GM19193 (cell line): ENCODE data around the gene SLC4A7.

Source experiments
- POLR2A ChIP-seq: IDR thresholded peaks from 4 replicates; pipeline ENCODE4 v1.6.1; 2011; ENCODE audit not compliant: insufficient read depth, insufficient read length; ENCODE audit errors: extremely low read depth

Gene SLC4A7

DNA sequence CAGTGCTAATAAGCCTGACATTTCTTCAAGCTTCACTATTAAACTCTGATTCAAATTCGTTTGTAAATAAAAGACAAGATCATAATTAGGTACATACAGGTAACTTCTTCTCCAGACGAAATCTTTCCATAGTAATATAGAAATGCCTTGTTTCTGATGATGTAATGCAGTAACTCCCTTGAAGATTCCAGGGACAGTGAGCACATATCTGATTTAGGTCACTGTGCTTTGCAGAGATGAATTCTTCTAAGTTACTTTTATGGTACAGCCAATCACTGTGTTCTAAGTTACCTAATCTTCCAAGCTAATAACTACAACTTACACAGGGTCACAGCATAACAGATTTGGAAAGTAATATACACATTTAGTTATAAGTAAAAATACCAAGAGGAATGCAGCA, 27.6 kb downstream of the SLC4A7 start:
- no peak for TF ChIP-seq POLR2A

DNA sequence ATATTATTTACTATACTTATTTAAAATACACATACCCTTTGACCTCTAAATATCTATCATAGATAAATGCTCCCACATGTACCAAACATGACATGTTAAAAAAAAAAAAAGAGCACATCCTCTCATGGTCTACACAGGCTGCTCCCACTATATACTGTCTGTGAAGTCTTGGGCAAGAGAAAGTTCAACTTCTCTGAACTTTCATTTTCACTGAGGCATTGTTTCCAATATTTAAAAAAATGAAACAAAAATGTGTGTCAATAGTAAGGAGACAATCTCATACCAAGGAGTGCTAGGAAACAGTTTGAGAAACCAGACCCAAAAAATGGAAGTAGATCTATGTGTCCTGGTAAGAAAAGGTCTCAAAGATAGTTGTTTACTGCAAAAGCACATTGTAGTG, 29.3 kb downstream of the SLC4A7 start:
- TF ChIP-seq POLR2A: no peak

DNA sequence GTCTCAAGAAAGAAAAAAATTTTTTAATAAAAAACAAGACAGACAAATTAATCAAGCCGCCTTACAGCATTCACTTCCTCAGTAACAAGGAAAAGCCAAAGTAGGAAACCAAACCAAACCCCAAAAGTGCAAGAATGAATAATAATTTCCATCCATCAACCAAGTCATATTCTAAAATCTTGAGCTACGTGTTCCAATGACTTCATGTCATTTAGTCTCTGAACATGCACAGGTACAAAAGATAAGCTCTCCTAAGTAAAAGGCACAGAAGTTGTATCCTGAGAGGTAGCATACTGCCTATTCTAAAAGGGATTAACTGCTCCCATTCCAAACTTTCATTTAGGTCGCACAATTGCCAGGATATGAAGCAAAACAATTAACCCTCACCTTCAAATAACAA, 29.7 kb downstream of the SLC4A7 start:
- no peak for TF ChIP-seq POLR2A

DNA sequence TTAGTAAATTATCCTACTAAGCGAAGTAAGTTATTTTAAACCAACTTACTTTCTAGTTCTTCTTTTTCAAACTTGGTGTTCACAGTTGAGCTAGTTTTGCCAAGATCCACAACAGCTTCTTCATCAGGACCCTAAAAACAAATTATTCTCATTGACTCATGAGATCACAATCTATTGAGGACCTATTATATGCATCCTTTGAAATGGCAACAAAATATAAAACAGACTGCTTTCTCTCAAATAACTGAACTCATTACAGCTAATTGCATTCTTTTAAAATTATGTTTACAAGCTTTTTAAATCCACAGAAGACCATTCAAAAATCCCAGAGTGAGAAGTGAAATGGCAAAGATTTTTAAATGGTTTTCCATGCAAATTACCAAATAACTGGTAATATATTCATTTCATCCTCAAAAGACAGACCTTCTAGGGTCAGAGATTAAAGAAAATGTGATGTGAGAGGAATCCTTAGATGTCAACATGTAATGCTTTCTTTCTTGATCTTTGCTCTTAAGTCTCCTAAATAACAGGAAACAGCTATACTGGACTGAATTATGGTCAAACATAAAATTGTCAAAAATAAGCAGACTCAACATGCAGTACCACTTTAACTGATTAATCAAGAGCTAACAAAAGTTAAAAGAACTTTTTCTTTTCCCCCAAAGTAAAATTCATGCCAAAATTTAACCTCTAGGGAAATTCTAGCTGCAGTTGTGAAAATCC, 31.7 kb downstream of the SLC4A7 start:
- TF ChIP-seq POLR2A: no peak

DNA sequence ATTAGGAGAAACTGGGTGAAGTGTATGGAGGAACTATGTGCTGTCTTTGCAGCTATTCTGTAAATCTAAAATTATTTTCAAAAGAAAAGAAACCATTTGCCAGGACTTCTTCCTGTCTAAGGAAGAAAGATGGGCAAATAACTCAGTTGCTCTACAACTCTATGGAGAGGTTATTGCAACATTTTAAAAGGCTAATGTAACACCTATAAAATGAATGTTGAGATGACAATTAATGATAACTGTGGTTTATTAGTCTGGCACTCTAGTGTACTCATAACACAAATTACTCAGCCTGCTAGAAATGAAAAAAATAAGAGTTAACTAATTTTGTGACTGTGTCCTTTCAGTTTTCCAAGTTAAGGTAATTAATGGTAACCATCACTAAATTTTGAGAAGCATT, 32.3 kb downstream of the SLC4A7 start:
- no peak for TF ChIP-seq POLR2A

DNA sequence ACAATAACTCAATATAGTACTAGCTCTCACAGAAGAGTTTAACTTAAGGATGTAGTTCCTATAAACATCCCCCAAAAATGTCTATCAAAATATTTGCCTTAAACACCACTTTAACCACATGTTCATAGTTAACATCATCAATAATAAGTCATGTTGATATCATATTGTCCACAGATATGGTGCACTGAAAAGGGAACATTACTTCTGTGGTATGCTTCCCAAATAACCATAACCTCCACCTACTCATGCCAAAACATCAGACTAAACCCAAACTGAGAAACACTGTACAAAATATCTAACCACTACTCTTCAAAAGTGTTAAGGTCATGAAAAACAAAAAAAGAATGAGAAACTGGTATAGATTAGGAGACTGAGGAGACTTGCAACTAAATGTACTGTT, 32.9 kb downstream of the SLC4A7 start:
- TF ChIP-seq POLR2A: no peak

DNA sequence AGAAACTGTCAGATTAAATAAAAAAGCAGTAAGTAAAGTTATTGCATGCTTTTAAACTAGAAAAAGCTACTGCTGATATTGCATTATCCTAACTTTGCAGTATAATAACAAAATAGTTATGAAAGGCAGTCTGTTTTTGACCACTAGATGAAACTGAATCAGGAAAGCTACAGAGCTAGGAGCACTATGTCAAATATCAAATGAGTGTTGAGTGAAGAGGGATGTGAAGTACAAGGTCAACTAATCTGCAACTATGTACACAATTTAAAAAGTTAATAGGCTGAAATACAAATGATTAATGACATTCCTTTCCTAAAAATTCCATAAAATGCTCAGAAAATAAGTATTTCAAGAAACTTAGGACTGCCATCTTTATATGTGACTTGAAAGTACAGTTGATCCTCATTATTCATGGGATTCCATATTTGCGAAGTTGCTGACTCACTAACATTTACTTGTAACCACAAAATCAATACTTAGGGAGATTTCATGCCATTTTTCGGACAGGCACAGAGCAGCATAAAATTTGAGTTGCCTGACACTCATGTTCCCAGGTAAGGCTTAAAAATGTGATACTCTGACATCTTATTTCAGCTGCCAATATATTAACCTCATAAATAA, 34.5 kb downstream of the SLC4A7 start:
- no peak for TF ChIP-seq POLR2A

DNA sequence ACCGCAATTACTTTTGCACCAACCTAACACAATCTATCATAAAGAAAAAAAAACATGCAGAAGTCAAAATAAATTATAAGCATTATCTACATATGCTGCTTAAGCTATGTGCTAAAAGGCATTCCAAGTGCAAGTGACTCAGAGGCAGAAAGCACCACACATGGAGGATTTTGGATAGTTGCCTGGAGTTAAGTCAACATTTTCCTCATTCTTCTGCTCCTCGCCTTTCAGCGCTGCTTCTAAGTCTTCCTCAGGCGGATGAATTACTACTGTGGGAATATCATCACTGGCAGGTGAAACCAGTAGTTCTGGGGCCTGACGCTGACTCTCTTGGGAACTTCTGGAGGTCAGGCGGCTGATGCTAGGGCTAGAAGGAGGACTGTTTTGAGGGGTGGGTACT, 53.1 kb downstream of the SLC4A7 start:
- TF ChIP-seq POLR2A: no peak

DNA sequence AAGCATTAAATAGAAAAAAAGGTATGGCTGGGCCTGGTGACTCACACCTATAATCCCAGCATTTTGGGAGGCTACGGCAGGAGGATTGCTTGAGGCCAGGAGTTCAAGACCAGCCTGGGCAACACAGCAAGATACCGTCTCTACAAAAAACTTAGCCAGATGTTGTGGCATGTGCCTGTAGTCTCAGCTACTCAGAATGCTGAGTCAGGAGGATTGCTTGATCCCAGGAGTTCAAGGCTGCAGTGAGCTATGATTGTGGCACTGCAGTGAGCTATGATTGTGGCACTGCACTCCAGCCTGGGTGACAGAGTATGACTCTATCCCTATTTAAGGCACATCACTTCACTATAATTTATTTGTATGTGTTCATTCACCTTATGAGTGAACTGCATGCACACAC, 54.3 kb downstream of the SLC4A7 start:
- no peak for TF ChIP-seq POLR2A

DNA sequence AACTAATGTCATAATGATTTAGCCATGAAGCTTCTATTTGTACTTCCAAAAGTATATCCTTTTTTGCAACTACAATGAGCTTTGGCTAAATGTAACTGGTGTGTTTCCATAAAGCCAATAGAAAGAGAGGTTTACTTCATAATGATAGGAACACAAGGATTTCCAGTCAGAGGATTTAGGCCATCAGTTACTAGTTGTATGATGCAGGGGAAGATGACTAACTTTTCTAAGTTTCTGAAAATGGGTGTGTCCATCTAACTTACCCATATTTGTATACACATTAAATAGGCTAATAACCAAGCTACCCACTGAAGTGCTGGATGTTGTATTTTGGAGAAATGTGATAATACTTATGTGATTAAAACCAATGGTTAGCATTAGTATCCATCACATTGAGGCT, 55.7 kb downstream of the SLC4A7 start:
- no peak for TF ChIP-seq POLR2A

DNA sequence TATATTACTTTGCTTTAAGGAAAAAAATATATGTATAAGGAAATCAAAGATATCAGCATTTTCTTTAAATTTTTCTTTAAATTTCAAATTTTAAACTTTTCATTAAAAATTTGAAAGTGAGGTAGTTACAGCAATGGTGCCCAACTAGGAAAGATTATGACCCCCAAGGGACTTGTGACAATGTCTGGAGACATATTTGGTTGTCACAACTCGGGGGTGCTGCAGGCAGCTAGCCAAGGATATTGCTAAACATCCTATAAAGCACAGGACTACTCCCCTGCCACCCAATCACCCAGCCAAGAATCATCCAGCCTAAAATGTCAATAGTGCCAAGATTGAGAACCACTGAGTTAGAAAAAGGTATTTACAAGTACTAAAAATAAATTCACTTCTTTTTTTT, 57.3 kb downstream of the SLC4A7 start:
- TF ChIP-seq POLR2A: no peak

DNA sequence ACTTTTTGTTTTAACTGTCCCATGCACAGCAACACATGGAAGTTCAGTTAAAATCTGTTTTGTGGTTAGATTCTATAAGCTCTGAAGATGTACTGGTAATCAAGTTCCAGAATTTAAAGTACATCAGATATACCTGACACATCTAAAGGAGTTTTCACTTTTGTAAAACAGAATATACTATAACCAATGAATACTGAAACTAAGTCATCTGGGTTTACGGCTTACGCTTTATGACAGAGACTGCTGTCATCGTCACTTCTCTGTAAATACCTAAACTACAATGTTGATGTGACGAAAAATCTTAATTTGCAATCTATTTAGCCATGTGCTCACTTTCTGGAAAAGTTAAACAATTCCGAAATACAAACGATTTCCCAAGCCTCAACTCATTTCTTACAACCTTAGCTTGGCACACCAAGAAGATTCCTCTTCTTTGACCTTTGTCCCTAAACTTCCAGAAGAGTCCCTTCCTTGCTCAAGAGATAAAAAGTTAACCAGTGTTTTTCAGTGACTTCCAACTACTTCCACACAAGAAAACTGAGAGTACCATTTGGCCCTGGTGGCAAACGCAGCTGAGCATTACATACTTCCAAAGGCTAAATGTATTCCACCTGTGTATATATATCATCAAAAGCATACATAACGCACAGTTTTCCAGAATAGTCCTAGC, 58.2 kb downstream of the SLC4A7 start:
- no peak for TF ChIP-seq POLR2A

DNA sequence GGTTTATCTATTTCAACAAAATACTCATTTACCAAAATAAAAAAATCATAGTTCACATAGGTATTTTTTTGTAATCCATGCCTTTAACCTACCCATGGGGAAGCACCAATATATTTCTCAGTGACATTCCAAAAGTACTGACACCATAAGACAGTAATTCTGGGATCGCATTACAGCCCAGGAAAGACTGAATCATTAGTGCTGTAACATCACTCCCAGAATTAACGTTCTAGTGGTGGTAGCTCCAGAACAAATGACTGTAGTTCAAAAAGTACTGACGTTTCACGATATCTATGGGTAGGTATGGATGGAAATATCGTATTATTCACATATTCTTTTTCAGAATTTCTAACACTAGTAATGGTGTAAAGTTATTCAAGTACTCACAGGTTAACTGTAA, 60.7 kb downstream of the SLC4A7 start:
- no peak for TF ChIP-seq POLR2A

DNA sequence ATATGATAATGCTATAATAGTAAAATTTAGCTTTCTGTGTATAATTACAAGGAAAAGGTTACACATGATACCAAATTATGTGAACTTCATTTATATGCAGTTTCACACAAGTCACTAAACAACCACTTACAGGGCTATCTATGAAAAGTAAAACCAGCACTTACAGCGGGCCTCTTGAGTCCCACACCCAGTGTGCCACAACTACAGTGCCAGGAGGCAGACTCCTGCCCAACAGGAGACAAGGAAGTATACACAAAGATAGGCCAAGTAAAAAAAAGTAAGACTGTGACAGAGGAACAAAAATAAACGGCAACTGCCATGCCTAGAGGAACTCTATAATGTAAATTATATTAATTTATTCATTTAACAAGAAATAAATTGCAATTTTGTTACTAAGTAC, 61.6 kb downstream of the SLC4A7 start:
- TF ChIP-seq POLR2A: no peak

DNA sequence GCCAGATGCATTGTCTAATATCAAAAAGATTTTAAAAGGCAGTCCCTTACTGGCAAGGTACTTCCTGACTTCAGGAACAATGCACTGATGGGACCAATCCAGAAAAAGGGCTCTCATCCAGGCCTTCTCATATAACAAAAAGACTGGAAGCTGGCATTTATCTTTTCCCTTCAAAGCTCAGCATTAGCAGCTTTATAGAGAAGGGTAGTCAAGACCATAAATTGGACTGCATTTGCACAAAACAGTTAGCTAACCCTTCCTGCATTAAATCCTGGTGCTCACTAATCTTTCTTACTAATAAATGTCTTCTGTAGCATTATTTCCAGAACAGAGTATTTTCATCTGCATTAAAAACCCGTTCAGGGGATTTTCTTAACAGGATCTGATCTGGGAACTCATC, 69.0 kb downstream of the SLC4A7 start:
- no peak for TF ChIP-seq POLR2A
